22Rv1 (cell line): ENCODE measurements around the gene COBLL1.

Source experiments
- H3K27ac ChIP-seq: fragments of 450-650 bp; 2 replicates; pipeline ENCODE4 v1.5.1; 2017
- CTCF ChIP-seq: fragments of 450-650 bp; IDR thresholded peaks from 2 replicates; pipeline ENCODE4 v1.5.1; 2017; ENCODE audit warnings: mild to moderate bottlenecking
- ZFX ChIP-seq: fragments of 450-650 bp; IDR thresholded peaks from 2 replicates; pipeline ENCODE4 v1.6.1; 2017; ENCODE audit warnings: antibody characterized with exemption, borderline replicate concordance

The COBLL1 gene

GRCh38 chr2:164793529-164793928 lies 48.1 kb downstream of the COBLL1 start:
- TF ChIP-seq CTCF, result no peak
- no peak for TF ChIP-seq ZFX
- H3K27ac ChIP-seq, result no peak overlapping the region

- H3K27ac ChIP-seq, result no peak overlapping the region
- no peak for TF ChIP-seq ZFX
- no peak for TF ChIP-seq CTCF
Measured at GRCh38 chr2:164792316-164793170, 49.1 kb downstream of the COBLL1 start.

- H3K27ac ChIP-seq, result no peak overlapping the region
- no peak for TF ChIP-seq ZFX
- TF ChIP-seq CTCF, result no peak
Measured at GRCh38 chr2:164789968-164790367, 51.7 kb downstream of the COBLL1 start.

- H3K27ac ChIP-seq, result no peak overlapping the region
- TF ChIP-seq CTCF (no peak), ZFX (no peak)
Measured at GRCh38 chr2:164786787-164787186, 54.8 kb downstream of the COBLL1 start.

- H3K27ac ChIP-seq, result no peak overlapping the region
- TF ChIP-seq CTCF (no peak), ZFX (no peak)
Measured at GRCh38 chr2:164785457-164785856, 56.2 kb downstream of the COBLL1 start.

GRCh38 chr2:164784376-164784775 lies 57.2 kb downstream of the COBLL1 start:
- TF ChIP-seq CTCF, result no peak
- no peak for TF ChIP-seq ZFX
- H3K27ac ChIP-seq, result no peak overlapping the region

- no peak for TF ChIP-seq CTCF
- no peak overlapping the region for H3K27ac ChIP-seq
Measured at GRCh38 chr2:164782323-164782722, 59.3 kb downstream of the COBLL1 start.
